HG02571 (cell line): Measurements from ENCODE around the gene CPNE9.

Experiments used
- ATAC-seq: cut with Tn5 transposase; IDR thresholded peaks from one replicate; pipeline ENCODE4 v1.9.1; 2021; ENCODE audit warnings: mild to moderate bottlenecking, moderate library complexity; ENCODE audit not compliant: unreplicated experiment

Gene CPNE9

DNA sequence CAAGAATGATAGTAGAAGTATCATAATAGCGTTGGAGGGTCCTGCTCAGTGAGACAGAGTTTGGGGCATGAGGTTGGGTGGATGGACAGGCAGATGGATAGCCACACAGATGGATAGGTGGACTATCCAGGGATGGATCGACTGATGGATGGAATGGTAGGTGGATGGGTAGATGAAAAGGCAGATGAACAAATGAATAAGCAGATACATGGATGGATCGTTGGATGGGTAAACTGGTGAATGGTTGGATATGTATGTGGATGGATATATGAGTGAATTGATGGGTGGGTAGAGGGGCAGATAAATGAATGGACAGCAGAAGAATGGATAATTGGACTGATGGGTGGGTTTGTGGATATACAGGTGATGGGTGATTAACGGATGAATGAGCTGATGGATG is 9.5 kb downstream of the CPNE9 start:
- no peak for ATAC-seq

- no peak for ATAC-seq
Measured at GRCh38 chr3:9715136-9715535, 11.5 kb downstream of the CPNE9 start.

GRCh38 chr3:9715764-9716437 is 12.3 kb downstream of the CPNE9 start:
- ATAC-seq, result no peak

- ATAC-seq, result no peak
Measured at GRCh38 chr3:9716801-9717555, 13.3 kb downstream of the CPNE9 start.

- ATAC-seq, result no peak
Measured at GRCh38 chr3:9717563-9717962, 13.9 kb downstream of the CPNE9 start.

DNA sequence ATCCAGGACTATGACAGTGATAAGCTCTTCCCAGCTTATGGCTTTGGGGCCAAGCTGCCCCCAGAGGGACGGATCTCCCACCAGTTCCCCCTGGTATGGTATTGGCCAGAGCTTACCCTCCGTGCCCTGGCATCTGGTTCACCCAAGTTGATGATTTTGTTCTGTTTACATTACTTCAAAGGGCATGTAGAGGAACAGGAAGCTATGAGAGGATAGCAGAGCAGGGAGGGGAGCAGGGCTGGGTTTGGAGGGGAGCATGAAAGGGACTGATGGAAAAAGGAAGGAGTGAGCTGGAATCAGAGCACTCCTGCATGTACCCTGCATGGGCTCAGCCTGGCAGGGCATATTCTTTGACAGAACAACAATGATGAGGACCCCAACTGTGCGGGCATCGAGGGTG is 14.5 kb downstream of the CPNE9 start:
- no peak for ATAC-seq

DNA sequence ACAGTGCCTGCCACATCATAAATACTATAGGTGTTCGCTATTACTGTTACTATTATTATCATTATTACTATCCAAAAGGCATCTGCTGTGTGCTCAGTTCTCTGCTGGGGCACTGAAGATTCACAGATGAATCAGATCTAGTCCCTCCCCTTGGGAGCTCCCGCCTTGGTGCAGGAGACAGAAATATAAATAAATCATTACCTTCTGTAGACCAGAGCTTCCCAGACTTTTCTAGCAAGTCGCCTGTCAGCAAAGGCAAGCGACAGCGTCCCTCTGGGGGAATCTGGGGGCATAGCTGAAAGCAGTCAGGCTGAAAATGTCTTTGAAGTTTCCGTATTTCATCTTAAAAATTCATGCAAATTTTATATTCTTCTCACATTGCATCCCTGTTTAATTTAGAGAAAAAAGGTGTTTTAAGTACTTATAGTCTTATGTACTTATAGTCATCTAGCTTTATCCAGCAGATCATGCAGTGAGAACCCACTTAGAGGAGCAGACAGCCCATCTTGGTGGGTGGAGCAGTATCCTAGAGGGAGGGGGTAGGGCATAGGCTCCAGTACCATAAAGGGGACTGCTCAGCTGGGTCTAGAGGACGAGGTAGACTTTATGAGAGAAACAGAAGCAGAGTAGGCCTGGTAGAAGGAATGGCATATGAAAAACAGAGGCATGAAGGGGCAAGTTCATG is 17.5 kb downstream of the CPNE9 start:
- no peak for ATAC-seq

GRCh38 chr3:9721700-9722060 is 18.0 kb downstream of the CPNE9 start:
- ATAC-seq, result no peak

DNA sequence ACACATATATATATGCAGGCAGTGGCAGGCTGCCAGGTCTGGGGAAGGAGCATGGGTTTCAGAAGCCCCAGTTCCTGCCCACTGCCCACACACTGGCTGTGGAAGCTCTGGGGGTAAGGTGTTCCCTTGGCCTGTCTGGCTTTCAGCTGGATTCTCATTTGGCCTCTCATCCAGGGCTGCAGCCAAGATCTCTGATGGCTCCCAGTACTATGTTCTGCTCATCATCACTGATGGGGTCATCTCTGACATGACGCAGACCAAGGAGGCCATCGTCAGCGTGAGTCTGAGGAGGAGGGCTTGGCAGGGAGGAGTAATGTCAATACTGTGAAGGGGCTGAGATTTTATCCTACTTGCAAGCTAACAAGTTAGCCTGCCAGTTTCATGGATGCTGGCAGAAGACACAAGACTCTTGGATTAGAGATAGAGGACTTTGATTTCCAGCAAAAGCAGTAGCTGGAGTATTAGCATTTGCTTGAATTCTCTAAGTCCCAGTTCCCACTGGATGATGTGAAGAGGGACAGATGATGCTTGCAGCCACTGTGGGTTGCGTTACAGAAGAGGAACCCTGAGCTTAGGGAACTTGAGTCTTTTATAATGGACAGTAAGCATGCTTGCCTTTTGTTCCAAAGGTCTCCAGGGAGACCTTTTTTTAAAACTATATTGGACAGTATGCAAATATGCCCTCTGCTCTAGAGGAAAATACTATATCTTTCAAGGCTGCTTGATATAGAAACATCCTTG is 22.3 kb downstream of the CPNE9 start:
- no peak for ATAC-seq

- no peak for ATAC-seq
Measured at GRCh38 chr3:9727041-9727595, 23.5 kb downstream of the CPNE9 start.

- ATAC-seq, result no peak
Measured at GRCh38 chr3:9727743-9728142, 24.1 kb downstream of the CPNE9 start.

DNA sequence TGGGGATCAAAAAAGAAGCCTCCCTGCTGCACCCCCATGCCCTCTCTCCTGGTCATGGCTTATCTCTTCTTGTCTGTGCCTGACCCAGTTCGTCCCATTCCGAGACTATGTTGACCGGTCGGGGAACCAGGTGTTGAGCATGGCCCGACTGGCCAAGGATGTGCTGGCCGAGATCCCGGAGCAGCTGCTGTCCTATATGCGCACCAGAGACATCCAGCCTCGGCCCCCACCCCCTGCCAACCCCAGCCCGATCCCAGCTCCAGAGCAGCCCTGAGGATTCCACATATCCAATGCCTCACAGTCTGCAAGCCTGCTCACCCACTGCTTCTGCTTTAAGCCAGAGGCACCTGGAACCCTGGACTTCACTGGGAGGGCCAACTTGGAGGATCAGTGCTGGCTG is 25.8 kb downstream of the CPNE9 start:
- ATAC-seq, result no peak

DNA sequence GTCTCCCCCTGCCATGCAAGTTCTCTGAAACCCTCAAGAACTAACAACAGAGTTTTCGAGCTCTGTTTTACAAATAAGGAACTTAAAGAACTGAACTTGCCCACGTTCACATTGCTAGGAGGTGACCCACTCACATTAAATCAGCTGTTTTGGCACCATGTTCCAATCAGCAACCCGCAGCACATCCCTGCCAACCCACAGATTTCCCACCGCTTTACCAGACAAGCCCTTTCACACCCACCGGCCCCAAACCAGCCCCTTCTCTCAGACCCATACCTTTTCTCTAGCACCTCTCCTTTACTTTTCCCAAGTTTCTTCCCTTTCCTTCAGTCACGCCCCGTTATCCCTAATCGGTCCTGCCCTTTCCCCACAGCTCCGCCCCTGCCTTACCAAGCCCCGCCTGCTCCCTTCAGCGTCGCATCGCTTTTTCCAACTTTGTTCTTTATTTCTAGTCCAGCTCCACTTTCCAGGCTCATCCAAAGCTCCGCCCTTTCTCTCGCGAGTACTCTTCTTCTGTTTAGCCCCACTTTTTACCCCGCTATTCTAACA is 27.1 kb downstream of the CPNE9 start:
- ATAC-seq, result peak; percentile 47

DNA sequence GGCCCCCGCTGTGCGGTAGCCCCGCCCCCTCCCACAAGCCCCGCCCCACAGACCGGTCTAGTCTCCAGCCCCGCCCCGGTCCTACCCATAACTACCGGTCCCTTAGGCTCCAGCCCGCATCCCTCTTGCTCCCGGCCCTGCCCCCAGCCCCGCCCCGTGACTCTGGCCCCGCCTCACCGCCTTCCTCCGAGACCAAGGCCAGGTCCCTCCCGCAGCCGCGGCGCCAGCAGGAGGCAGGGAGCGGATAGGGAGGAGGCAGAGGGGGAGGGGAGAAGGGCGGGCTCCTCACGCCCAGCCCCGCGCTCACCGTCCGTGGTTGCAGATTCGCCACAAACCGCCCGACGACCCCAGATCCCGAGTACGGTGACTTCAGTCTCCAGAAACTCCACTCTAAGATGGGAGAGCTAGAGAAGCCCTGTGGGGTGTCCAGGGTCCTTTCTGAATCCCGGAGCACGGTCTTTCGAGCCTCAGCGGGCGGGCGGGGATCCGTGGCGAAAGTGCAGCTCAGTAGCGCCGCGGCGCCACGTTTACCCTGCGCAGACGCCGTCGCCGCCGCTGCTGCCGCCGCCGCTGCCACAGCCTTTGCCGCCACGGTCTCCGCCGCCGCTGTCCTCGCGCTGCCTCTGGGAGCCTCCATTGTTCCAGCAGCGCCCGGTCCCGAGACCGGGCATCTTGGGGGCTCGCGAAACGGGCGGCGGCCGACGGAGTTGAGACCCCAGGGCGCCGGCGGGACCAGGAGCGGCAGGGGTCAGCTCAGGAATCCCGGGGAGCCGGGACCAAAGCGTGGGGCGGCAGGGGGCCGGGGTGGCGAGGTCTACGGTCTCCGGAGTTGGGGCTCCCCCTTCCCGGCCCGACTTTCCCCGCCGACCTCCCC is 27.8 kb downstream of the CPNE9 start, which contains the start of gene BRPF1:
Gene BRPF1, plus strand, starts transcription at position 530 of the 874 bp plus-strand sequence. CDS start 2,406 bp downstream, outside the sequence.
- ATAC-seq, result peak; percentile 92

GRCh38 chr3:9732080-9732739 is 28.6 kb downstream of the CPNE9 start:
- no peak for ATAC-seq

DNA sequence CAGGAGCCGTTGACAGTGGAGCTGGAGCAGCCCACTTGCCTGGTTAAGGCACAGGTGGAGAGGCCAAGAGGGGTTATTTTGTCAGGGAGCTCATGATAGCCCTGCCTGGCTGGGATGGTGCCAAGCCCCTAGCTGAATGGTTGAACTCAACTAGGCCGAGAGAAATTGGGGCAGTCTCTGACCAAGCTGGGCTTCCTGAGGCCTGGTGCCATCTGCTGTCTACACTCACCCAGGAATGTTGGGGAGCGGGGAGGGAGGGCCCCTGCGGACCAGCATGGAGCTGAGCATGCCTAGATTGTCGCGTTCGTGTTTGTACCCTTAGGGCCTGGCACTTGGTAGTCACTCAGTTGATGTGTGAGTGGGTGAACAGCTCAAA is 29.1 kb downstream of the CPNE9 start:
- ATAC-seq, result no peak

DNA sequence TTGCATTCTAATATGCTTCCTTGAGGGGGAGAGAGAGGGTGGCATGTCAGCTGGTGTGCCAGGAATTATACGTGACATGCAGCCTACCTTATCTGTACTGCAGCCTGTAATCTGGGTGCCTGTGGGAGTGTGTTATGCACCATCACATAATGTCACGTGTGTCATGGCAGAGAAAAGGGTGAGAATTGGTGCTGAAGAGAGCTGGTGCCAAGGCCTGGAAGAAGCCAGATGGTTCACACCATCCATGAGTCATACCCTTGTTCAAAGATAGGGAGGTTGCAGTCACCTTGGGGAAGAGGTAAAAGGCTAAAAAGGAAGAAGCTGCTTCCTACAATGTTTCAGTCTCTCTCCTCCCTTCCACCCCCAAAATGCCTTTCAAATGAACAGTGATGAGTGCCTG is 33.2 kb downstream of the CPNE9 start:
- ATAC-seq, result no peak

DNA sequence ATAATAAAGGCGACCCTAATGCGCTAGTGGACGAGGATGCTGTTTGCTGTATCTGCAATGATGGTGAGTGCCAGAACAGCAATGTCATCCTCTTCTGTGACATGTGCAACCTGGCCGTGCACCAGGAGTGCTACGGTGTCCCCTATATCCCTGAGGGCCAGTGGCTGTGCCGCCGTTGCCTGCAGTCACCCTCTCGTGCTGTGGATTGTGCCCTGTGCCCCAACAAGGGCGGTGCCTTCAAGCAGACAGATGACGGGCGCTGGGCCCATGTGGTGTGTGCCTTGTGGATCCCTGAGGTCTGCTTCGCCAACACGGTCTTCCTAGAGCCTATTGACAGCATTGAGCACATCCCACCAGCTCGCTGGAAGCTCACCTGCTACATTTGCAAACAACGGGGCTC is 35.5 kb downstream of the CPNE9 start:
- no peak for ATAC-seq

- no peak for ATAC-seq
Measured at GRCh38 chr3:9742560-9742959, 38.9 kb downstream of the CPNE9 start.
